AG04449 (cell line): ENCODE data around the gene MTMR6.

Experiments used
- CTCF ChIA-PET: fragments of 350-600 bp; formaldehyde crosslinking; extraction: SDS; loops from one replicate; lab custom pipeline; 2021; ENCODE audit warnings: antibody characterized with exemption; lab: Yijun Ruan, JAX
- POLR2A ChIA-PET: fragments of 400-600, 350-600 bp; formaldehyde crosslinking; extraction: SDS; loops from one replicate; lab custom pipeline; 2020; ENCODE audit warnings: antibody characterized with exemption, inconsistent platforms; lab: Yijun Ruan, JAX
- DNase-seq: peaks from one replicate; pipeline ENCODE4 v3.0.0-alpha.2; 2010; ENCODE audit warnings: low read depth, low spot score
- H3K4me3 ChIP-seq: 2 replicates; pipeline ENCODE4 v1.5.1; 2011; ENCODE audit warnings: low read depth, mild to moderate bottlenecking, control low read depth, low read length
- TF ChIP-seq, protein P1 (sequence below): IDR thresholded peaks from one replicate; pipeline ENCODE4 v1.5.1; 2011; ENCODE audit warnings: mild to moderate bottlenecking, moderate library complexity, low read length, control low read depth, inconsistent platforms; ENCODE audit not compliant: insufficient read depth; ENCODE audit errors: missing control alignments

The MTMR6 gene

DNA sequence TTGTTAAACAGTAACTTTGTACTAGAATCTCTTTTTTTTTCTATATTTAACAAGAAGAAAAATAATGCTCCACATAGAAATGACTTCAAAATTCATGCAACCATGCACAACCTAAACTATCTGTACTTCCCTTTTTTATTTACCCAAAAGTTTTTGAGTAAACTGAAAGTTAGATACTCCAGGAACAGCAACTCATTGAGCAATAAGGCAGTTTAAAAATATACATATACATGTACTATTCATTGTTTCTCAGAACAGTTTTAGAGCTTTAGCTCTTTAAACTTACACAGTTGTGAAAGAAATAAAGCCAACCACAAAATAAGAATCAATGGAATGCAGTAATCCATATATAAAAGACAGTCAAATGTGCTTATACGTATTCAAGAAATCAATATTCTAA lies 39.2 kb downstream of the MTMR6 start:
- TF ChIP-seq, protein P1, sequence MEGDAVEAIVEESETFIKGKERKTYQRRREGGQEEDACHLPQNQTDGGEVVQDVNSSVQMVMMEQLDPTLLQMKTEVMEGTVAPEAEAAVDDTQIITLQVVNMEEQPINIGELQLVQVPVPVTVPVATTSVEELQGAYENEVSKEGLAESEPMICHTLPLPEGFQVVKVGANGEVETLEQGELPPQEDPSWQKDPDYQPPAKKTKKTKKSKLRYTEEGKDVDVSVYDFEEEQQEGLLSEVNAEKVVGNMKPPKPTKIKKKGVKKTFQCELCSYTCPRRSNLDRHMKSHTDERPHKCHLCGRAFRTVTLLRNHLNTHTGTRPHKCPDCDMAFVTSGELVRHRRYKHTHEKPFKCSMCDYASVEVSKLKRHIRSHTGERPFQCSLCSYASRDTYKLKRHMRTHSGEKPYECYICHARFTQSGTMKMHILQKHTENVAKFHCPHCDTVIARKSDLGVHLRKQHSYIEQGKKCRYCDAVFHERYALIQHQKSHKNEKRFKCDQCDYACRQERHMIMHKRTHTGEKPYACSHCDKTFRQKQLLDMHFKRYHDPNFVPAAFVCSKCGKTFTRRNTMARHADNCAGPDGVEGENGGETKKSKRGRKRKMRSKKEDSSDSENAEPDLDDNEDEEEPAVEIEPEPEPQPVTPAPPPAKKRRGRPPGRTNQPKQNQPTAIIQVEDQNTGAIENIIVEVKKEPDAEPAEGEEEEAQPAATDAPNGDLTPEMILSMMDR: no peak
- CTCF ChIA-PET: interaction anchor here (1.0 to 1.1 kb wide), 2 partner anchors 15 to 40 kb away, joined by 3 to 4 read pairs; no protein-coding TSS in a partner anchor
- no peak for DNase-seq
- H3K4me3 ChIP-seq: no peak overlapping the region
- POLR2A ChIA-PET: no interaction called here

DNA sequence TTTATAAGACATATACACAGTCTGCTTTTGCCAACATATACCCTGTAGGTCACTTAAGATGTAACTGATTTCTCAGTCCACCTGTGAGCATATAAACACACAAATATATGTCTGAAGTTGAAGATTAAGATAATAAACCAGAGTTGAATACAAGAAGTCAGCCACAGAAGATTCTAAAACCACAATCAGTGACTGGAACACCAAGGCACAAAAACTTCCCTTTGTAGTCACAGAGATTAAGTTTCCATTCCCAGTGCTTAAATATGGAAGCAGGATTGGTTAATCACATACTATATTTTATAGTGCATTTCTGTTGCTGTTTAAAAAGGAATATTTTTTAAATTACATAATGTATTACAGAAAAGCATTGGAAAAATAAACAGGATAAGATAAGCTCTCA lies 39.9 kb downstream of the MTMR6 start:
- POLR2A ChIA-PET: no interaction called here
- H3K4me3 ChIP-seq: no peak overlapping the region
- TF ChIP-seq, protein P1: no peak
- no peak for DNase-seq
- CTCF ChIA-PET: interaction anchor here (1.1 kb wide), 1 partner anchor 14 kb away, joined by 4 read pairs; no protein-coding TSS in a partner anchor

DNA sequence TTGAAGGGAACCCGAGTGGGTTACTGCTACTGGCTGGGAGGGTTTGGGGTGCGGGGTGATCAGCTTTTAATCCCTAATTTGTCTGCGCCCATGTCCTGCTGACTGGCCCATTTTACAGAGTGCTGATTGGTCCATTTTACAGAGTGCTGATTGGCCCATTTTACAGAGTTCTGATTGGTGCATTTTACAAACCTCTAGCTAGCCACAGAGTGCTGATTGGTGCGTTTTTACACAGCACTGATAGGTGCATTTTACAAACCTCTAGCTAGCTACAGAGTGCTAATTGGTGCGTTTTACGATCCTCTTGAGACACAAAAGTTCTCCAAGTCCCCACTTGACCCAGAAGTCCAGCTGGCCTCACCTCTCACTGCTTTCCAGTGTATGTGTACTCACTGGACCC lies 43.2 kb downstream of the MTMR6 start:
- POLR2A ChIA-PET: no interaction called here
- DNase-seq: no peak
- CTCF ChIA-PET: interaction anchor here (0.7 to 0.8 kb wide), 2 partner anchors 11 to 129 kb away, joined by 3 read pairs; no protein-coding TSS in a partner anchor
- no peak overlapping the region for H3K4me3 ChIP-seq
- TF ChIP-seq, protein P1: no peak

DNA sequence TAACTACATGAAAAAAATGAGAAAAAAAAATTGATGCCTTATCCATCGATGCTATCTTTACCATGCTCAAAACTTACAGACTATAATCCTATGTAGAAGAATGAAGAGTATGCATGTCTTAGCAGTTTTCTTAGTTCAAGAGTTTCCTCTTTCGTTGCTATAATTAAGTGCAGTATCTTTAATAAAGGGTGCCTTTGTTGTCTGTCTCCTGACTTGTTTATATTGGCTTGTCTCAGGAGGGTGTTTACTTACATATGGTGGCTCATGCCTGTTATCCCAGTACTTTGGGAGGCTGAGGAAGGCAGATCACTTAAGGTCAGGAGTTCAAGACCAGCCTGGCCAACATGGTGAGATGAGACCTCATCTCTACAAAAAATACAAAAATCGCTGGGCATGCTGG lies 44.3 kb downstream of the MTMR6 start:
- CTCF ChIA-PET: no interaction called here
- H3K4me3 ChIP-seq: no peak overlapping the region
- no peak for DNase-seq
- TF ChIP-seq, protein P1: no peak
- POLR2A ChIA-PET: no interaction called here

DNA sequence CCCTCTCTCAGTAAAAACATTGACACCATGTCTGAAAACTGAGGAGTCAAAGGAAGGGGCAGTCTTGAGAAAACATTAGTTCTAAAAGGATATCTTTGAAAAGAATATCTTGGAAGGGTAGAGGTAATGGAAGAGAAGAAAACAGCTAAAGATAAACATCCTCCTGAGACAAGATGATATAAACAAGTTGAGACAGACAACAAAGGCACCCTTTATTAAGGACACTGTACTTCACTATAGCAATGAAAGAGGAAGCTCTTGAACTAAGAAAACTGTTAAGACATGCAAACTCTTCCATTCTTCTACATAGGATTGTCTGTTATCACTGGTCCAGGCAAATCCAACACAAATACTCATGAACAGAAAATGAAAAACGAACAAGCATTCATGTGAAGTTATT lies 46.3 kb downstream of the MTMR6 start:
- TF ChIP-seq, protein P1: no peak
- POLR2A ChIA-PET: no interaction called here
- H3K4me3 ChIP-seq: no peak overlapping the region
- DNase-seq: no peak
- CTCF ChIA-PET: interaction anchor here (0.7 kb wide), 1 partner anchor 12 kb away, joined by 3 read pairs; no protein-coding TSS in a partner anchor

DNA sequence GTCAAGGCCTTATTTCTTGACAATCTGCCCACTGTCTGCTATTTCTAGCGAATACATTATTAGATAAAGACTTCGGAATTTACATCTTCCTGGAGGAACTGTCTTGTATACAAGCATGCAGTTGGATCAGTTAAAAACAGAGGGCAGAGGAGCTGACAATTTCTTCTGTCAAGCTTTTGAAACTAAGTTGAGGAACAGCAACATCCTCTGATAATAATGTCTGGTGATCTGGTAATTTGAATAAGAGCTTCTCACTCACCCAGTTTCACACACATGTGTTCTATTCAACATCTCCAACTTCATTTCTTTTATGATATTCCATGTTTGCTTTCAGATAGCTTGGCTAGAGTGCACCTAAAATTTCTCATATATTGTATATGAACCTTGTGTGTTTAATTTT lies 50.2 kb downstream of the MTMR6 start:
- ChIA-PET POLR2A (no interaction called here), CTCF (interaction anchor here (1.0 to 1.5 kb wide), 2 partner anchors 16 to 51 kb away, joined by 3 read pairs; no protein-coding TSS in a partner anchor)

More for the DNA sequence above, 50.2 kb downstream of the MTMR6 start:
- TF ChIP-seq, protein P1: no peak
- no peak overlapping the region for H3K4me3 ChIP-seq
- no peak for DNase-seq
